HepG2 (cell line): ENCODE data around the gene TSEN54. TPM values are rescaled to one million over a fixed set of nuclear protein-coding genes. Genes with fewer than 3 reads are reported as not detected.

Experiments used
- AKNA ChIP-seq: sonication (generic); formaldehyde crosslinking; IDR thresholded peaks from 2 replicates; pipeline ENCODE4 v1.4.0; 2020; ENCODE audit warnings: missing genetic modification reagents, borderline replicate concordance
- BCL3 ChIP-seq: sonication (generic); formaldehyde crosslinking; IDR thresholded peaks from 2 replicates; pipeline ENCODE4 v1.5.1; 2020; ENCODE audit warnings: mild to moderate bottlenecking, missing genetic modification reagents, moderate library complexity
- CENPX ChIP-seq: sonication (generic); formaldehyde crosslinking; IDR thresholded peaks from 2 replicates; pipeline ENCODE4 v1.9.0; 2021; ENCODE audit warnings: mild to moderate bottlenecking, missing genetic modification reagents, moderate library complexity
- DRAP1 ChIP-seq: IDR thresholded peaks from 2 replicates; pipeline ENCODE4 v1.6.1; 2016; ENCODE audit warnings: missing genetic modification reagents, missing compliant biosample characterization
- HOXD1 ChIP-seq: sonication (generic); formaldehyde crosslinking; IDR thresholded peaks from 2 replicates; pipeline ENCODE4 v1.5.0; 2020; ENCODE audit warnings: missing genetic modification reagents
- RFXANK ChIP-seq: IDR thresholded peaks from 2 replicates; pipeline ENCODE4 v1.6.1; 2016
- SNAPC2 ChIP-seq: sonication (generic); formaldehyde crosslinking; IDR thresholded peaks from 2 replicates; pipeline ENCODE4 v1.8.1; 2022; ENCODE audit warnings: mild to moderate bottlenecking, missing genetic modification reagents
- SOX5 ChIP-seq: IDR thresholded peaks from 2 replicates; pipeline ENCODE4 v1.6.1; 2016; ENCODE audit warnings: borderline replicate concordance
- TEAD2 ChIP-seq: sonication (generic); formaldehyde crosslinking; IDR thresholded peaks from 2 replicates; pipeline ENCODE4 v1.9.0; 2021; ENCODE audit warnings: missing genetic modification reagents
- TFDP2 ChIP-seq: sonication (generic); formaldehyde crosslinking; IDR thresholded peaks from 2 replicates; pipeline ENCODE4 v1.4.0; 2020; ENCODE audit warnings: missing genetic modification reagents
- YEATS2 ChIP-seq: sonication (generic); formaldehyde crosslinking; IDR thresholded peaks from 2 replicates; pipeline ENCODE4 v1.4.0; 2020; ENCODE audit warnings: missing genetic modification reagents, borderline replicate concordance
- ZEB1 ChIP-seq: IDR thresholded peaks from 2 replicates; pipeline ENCODE4 v1.6.1; 2012; ENCODE audit warnings: mild to moderate bottlenecking, low read depth, inconsistent platforms; ENCODE audit not compliant: insufficient replicate concordance
- ZFP82 ChIP-seq: sonication (generic); formaldehyde crosslinking; IDR thresholded peaks from 2 replicates; pipeline ENCODE4 v1.5.1; 2020; ENCODE audit warnings: mild to moderate bottlenecking, missing genetic modification reagents, borderline replicate concordance
- ZNF687 ChIP-seq: sonication (generic); formaldehyde crosslinking; IDR thresholded peaks from 2 replicates; pipeline ENCODE4 v1.5.1; 2020; ENCODE audit warnings: mild to moderate bottlenecking, missing genetic modification reagents, moderate library complexity
- ZNF740 ChIP-seq: sonication (generic); formaldehyde crosslinking; IDR thresholded peaks from 2 replicates; pipeline ENCODE4 v1.4.0; 2020; ENCODE audit warnings: missing genetic modification reagents
- ZNF775 ChIP-seq: sonication (generic); formaldehyde crosslinking; IDR thresholded peaks from 2 replicates; pipeline ENCODE4 v1.4.0; 2020; ENCODE audit warnings: missing genetic modification reagents, mild to moderate bottlenecking, moderate library complexity, borderline replicate concordance
- polyA plus RNA-seq, 8 experiments: library from polyadenylated mRNA; depleted of rRNA in 3 of 8; stranded (reverse) in 7 of 8; unstranded in 1 of 8; fragments of >200 nt; fragmentation: Illumina TruSeq in 4 of 8; extraction: Trizol in 4 of 8; gene quantifications; 2 replicates each; pipeline versions ENCODE4 v1.2.1 to v1.2.3, GENCODE V29; 2011 to 2016; ENCODE audit warnings: low read depth in 4 of 8, missing spikeins in 1 of 8, mixed read lengths in 1 of 8; ENCODE audit not compliant: insufficient read depth in 1 of 8
- total RNA-seq, 5 experiments: library from RNA; depleted of rRNA; stranded (reverse); fragments of >200 nt; fragmentation: Illumina TruSeq; extraction: Trizol; gene quantifications; 2 replicates each; pipeline ENCODE4 v1.2.3, GENCODE V29; 2016; ENCODE audit warnings: low read depth in 1 of 5

The TSEN54 gene
- total and polyA plus RNA-seq, 2 of the 13 experiments (the other 11 are each of a cell fraction or from before 2014, with no cell fraction given) = 62.9 to 63.3 TPM

GRCh38 chr17:75557075-75557851, 40.9 kb downstream of the TSEN54 start (continued):
- TF ChIP-seq TFDP2 (CRISPR knock-in tag) (peak; percentile 54; the same call in 1 of the 2 replicates), ZNF740 (CRISPR knock-in tag) (peak; percentile 64), ZEB1 (peak; percentile 48), HOXD1 (peak; percentile 63; the same call in 1 of the 2 replicates), DRAP1 (CRISPR knock-in tag) (peak; percentile 73), ZNF687 (CRISPR knock-in tag) (peak; percentile 97), SNAPC2 (CRISPR knock-in tag) (peak; percentile 96; the same call in 1 of the 2 replicates), SOX5 (peak; percentile 76; the same call in 1 of the 2 replicates), YEATS2 (CRISPR knock-in tag) (peak; percentile 63; the same call in 1 of the 2 replicates), TEAD2 (CRISPR knock-in tag) (no peak), AKNA (CRISPR knock-in tag) (no peak), CENPX (CRISPR knock-in tag) (no peak), RFXANK (CRISPR knock-in tag) (peak; percentile 77; the same call in 1 of the 2 replicates), BCL3 (peak; percentile 80; the same call in 1 of the 2 replicates), ZNF775 (CRISPR knock-in tag) (no peak), ZFP82 (CRISPR knock-in tag) (0 out of 2 replicates have a peak, but pooled peaks have one; percentile 83)
